NCI-H2107 treated with DMSO at 0.1 percent for 48 hours (cell line): ENCODE results near the gene SGSM2.

Source experiments
- DNase-seq: peaks from one replicate; lab custom pipeline; 2025; ENCODE audit not compliant: unreplicated experiment; lab: John Stamatoyannopoulos, UW

SGSM2 gene

DNA sequence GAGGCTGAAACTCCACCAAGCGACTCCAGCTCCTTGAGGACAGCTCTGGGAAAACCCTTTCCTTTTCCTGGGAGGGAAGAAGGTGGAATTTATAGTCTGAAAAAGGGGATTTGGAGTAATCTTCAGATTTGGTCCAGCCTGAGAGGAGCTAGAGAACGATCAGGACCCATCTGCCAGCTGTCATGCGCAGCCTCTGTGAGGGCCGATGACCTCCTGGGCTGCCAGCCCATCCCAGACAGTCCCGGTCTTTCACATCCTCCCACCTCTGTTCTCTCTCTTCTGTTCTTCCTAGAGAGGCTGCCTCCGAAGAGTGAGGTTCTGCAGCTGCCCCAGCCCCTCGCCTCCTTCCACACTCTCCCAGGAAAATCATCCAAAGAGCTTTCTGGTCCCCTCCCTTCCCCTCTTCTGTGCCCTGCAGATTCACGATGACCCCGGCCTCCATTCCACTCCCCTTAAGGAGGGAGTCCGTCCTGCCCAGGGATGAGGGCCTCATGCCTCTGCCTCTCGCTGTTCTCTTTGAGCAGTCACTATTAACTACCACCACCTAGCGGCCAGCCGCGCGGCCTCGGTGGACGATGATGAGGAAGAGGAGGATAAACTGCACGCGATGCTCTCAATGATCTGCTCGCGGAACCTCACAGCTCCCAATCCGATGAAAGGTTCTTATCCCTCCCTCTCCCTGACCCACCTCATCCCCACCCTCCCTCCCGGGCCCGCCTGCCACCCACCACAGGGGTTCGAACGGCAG, 29.6 kb downstream of the SGSM2 start:
- no peak for DNase-seq

DNA sequence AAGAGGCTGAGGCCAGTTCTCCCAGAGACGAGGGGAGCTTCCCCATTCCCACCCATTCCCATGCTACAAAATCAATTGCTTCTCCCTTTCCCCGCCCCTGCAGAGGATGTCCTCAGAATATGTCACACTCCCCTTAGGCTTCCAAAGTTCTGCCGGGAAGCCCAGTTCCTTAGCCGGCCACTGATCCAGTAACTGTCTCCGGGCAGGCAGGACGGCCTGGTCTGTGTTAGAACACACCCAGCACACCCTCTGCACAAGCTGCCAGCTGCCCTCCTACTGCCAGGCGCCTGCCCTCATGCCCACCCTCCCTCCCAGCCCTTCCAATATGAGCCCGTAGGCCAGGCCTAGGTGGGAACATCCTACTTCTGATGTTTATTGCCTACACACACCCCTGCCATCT, 31.1 kb downstream of the SGSM2 start:
- no peak for DNase-seq

DNA sequence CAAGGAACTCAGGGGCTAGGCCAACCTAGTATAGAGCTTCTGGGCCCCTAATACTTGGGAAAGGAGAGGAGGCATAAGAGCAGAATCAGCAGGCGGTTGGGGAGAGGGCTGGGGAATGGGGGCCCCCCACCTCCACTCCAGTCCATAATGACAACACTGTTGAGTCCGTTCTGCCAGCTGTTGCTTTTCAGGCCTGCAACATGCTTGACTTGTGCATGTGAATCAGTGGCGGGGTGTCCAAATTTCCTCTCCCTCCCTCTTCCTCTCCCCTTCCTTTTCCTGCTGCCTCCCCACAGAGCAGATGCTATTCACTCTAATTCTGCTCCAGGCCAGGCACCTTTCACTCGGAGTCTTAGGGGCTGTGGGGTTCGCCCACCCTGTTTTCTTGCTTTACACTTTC, 31.7 kb downstream of the SGSM2 start:
- no peak for DNase-seq

DNA sequence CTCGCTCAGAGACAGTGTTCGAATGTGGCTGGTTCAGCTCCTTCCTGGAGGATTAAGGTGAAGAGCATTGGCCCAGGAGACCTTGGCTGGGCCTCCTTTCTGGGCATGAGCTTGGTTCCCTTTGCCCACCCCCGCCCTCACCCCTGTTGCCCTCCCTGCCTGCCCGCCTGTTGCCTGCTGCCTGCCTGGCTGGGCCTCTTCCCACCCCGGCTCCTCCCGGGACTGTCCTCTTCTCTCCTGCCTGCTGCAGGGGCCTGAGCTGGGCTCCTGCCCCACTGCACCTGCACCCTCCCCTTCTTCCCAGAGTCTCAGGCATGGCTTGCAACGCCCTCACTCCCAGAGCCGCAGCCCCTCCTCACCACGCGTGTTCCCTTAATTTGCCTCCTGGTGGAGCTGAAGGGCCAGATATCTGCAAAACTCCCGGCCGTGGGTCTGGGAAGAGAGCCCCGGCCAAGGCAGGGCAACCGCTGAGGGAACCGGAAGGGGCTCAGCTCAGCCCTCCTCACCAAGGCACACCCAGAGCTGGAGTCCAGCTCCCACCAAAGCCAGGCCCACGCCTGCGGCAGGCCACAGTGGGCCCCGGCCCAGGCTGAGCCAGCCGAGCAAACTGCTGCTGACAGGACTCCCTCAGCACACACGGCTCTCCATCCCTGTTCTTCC, 32.4 kb downstream of the SGSM2 start:
- DNase-seq, result no peak

DNA sequence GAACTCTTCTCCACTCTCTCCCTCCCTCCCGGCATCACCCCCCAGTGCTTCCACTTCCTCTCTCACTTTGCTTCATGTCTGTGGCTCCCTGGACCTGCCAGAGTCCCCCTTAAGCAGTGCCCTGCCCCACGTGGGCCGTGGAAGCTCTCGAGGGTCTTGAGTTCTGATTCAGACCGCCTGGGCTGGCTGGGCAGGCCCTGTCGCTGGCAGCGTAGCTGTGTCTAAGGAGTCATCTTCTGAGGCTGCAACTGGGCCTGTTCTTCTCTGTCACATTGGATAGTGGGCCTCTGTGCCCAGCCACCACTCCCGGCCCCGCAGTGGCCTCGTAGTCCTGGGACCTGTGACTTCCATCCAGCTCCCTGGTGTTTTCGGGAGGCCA, 32.9 kb downstream of the SGSM2 start:
- DNase-seq, result no peak

DNA sequence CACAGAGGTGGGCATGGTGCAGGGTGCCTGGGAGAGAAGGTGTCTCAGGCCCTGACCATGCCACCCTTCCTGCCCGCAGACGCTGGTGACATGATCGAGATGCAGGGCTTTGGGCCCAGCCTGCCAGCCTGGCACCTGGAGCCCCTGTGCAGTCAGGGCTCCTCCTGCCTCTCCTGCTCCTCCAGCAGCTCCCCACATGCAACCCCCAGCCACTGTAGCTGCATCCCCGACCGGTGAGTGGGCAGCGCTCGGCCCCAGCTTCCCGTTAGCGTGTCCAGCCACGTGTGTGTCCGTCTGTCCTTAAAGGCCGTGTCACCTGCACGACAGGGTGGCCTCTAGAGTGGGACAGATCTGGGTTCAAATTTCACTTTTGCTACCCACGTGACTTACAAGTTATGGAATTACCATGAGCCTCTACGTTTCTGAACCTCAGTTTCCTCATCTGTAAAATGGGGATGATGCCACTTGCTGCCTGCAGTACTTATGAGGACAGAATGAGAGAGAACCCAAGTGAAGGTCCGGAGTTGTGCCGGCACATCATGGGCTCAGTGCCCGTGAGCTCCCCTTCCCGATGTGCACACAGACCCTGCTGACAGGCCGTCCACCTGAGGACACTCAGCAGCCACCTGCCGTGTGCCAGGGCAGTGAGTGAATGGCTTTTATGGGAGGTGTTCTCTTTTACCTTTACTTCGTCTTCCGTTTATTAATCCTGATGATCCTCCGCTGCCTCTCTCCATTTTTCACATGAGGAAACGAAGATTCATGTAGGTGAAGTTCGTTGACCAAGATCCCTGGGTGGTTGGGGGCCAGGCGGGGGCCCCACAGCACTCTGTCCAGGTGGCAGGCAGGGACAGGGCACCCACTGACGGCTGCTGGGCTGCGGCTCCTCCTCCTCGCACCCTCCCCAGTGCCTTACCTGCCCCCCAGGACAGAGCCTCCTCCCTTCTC, 34.2 kb downstream of the SGSM2 start:
- DNase-seq, result no peak

DNA sequence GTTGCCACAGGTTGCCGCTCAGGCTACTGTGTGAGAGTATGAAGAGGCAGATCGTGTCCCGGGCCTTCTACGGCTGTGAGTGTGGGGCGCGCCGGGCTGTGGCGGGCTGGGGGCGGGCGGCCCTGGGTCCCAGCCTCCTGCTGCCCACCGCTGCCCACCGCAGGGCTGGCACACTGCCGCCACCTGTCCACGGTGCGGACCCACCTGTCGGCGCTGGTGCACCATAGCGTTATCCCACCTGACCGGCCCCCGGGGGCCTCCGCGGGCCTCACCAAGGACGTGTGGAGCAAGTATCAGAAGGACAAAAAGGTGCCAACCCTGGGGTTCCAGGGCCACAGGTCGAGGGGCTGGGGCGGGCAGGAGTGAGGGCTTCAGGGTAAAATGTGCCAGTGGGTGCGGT, 34.9 kb downstream of the SGSM2 start:
- DNase-seq, result no peak

DNA sequence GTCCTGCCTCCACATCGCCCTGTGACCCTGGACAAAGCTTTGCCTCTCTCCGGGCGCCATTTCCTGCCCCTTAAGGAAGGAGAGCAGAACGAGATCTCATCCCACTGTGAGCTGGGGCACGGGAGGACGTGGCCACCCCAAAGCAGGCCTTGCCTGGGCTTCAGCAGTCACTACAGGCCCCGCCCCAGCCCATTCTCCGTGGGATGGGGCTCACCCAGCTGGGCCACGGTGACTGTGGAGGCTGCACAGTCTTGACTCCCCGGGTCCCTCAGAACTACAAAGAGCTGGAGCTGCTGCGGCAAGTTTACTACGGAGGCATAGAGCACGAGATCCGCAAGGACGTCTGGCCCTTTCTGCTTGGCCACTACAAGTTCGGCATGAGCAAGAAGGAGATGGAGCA, 35.4 kb downstream of the SGSM2 start:
- DNase-seq, result no peak

DNA sequence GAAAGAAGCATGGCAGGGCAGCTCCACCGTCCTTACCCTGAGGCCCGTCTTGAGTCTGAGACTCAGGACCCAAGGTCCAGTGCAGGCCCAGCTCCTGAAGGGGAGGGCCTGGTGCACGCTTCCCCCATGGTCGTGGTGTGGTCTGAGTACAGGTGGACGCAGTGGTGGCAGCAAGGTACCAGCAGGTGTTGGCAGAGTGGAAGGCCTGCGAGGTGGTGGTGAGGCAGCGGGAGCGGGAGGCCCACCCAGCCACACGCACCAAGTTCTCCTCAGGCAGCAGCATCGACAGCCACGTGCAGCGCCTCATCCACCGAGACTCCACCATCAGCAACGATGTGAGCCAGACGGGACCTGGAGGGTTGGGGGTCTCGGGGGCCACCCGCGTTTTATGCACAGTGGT, 35.9 kb downstream of the SGSM2 start:
- no peak for DNase-seq

DNA sequence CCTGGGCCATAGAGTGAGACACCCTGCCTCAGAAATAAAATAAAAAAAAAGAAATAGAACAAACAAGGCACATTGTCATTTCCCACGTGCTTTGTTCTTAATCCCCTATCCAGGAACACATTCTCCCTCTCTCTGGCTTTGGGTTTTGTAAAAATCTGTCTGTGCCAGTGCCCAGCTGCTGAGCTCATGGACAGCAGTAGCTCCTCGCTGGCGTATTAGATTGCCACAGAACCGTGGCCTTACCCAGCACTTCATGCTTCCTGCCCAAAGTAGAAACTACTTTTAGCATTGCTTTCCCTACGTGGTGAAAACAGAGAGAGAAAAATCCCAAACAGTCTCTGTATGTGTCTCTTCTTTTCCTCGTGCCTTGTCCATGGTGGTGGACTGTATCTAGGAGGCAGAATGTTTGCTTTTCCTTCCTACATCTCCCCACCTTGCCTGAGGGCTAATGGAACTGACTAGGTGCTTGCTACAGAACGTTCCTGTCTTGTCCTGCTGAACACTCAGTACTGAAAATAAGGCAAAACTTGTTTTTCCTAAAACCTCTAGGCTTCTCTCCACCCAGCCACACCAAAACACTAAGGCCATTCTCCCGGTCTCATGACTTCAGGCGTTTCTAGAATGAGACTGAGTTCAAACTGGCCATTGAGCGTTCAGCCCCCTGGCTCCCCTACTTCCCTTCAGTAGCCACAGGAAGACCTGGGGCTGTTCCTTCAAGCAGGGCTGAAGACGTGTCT, 37.4 kb downstream of the SGSM2 start:
- no peak for DNase-seq

DNA sequence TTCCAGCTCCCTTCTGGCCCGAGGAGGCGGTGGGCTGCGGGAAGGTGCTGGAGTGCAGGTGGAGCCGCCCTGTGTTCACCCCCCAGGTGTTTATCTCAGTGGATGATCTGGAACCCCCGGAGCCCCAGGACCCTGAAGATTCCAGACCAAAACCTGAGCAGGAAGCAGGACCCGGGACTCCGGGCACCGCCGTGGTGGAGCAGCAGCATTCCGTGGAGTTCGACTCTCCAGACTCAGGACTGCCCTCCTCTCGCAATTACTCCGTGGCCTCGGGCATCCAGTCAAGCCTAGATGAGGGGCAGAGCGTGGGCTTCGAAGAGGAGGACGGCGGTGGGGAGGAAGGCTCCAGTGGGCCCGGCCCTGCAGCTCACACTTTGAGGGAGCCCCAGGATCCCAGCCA, 38.1 kb downstream of the SGSM2 start:
- no peak for DNase-seq

DNA sequence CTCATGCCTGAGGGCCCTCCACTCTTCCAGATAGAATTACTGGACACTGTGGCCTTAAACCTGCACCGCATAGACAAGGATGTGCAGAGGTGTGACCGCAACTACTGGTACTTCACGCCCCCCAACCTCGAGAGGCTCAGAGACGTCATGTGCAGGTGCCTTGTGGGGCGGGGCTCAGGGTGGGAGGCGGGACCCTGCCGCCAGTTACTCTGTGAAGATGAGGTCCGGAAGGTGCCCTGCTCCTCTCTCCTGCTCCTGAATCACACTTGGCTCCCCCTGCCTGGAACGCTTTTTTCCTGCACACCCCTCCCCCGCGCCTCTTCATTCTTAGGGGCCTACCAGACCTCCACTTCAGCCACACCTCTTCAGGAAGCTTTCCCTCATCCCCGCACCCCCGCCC, 38.8 kb downstream of the SGSM2 start:
- no peak for DNase-seq

DNA sequence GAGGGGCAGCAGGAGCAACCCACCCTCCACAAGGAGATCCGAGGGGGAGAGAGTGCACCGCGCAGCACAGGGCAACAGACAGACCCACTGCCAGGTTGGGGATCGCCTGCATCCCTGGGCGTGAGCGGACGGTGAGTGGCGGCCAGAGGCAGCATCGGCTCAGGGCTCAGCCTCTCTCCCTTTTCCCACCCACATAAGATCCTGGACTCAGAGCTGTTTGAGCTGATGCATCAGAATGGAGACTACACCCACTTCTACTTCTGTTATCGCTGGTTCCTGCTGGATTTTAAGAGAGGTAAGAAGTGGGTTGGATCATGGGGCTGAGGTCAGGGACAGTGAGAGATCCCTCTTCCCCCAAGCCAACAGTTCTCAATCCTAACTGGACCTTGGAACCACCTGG, 40.4 kb downstream of the SGSM2 start:
- no peak for DNase-seq

DNA sequence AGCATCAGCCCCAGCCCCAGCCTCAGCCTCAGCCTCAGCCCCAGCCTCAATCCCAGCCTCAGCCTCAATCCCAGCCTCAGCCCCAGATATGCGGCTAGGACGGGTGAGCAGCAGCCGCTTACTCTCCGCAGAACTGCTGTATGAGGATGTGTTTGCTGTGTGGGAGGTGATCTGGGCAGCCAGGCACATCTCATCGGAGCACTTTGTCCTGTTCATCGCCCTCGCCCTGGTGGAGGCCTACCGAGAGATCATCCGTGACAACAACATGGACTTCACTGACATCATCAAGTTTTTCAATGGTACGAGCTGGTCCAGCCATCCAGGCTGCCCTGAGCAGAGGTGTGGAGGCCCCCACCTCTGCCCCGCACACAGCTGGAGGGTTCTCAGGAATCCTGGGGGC, 41.6 kb downstream of the SGSM2 start:
- no peak for DNase-seq

DNA sequence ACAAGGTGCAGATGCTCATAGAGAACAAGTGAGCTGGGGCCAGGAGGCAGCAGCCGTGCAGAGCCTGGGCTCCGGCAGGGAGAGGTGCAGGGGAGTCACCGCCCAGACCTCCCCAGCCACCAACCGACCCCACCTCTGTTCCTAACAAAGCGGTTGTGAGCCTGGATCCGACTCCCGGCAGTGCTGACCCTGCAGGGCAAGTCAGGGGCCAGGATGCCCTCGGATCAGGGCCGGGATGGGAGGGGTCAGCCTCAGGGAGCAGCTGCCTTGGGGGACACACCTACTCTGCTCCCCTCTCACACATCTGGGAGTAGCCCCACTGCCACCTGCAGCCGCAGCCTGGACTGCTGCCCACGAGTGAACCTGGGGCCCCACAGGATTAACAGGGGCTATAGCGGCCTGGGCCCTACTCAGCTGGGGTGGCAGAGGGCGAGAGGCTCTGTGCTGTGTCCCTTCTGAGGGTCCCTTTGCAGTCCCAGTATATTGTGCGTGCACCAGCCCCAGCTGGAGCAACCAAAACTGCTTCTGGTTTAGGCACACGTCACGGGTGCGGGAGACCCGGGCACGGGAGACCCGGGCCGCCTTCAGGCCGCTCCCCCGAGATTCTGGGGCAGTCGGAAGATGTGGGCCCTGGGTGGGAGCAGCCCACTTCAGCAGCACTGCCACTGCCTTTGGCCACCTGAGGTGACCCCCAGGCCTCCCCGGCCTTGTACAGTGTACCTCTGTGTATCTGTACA, 42.4 kb downstream of the SGSM2 start:
- DNase-seq, result no peak

DNA sequence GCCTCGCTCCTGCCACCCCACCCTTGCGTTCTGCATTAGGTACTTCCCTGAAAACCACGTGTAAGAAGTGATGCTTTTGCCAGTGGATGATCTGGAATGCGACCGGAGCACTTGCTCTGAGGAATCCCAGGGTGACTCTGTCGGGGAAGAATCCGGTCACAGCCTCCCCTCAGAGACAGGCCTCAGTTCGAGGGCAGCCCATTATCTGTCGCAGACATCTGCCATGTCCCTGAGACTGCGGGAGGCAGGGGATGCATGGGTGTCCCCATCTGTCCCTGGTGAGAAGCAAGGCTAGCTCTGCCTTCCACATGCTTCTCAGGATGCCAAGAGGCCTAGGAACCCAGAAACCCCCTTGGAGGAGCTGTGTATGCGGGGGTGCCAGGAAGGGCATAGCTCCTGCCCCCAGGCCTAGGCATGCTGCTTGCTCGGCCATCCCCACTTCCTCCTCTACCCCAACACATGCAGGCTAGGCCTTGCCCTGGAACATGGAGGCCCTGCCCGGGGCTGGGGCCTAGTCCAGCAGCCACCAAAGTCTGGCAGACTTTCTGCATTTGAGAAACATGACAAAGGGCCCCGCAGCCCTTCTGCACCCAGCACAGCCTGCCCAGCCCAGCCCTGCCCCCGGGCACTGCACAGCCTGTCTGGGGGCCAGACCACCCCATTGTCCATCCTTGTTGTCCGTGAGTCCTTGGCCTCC, 43.1 kb downstream of the SGSM2 start:
- no peak for DNase-seq

DNA sequence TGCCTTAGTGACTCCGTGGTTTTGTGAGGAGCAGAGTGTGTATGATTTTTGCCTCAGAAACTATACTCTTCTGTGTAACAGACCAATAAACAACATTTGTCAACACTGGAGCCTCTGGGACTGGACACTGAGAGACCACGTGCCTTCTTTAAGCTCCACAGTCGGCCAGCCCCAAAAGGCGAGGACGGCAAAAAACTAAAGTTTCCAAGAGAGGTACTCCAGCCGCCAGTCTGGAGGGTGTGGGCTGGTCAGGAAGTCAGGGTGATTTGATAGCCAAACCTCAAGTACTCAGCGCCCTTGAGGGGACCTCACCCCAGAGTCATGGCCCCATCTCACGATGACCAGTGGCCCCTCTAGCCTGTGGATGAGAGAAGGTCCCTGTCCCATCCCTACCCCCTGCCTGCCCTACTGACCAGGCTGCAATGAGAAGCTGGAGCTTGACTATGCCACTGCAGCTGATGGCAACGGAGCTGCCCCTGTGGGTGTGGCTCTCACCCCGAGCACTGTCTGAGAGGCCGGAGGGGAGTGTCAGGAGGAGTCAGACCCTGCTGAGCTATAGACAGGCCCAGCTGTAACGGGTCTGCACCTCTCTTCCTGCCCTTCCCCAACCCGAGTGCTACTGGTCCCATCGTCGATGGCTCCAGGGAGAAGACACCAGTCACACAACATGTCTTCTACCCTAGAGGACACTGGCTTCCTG, 43.8 kb downstream of the SGSM2 start:
- DNase-seq, result no peak

DNA sequence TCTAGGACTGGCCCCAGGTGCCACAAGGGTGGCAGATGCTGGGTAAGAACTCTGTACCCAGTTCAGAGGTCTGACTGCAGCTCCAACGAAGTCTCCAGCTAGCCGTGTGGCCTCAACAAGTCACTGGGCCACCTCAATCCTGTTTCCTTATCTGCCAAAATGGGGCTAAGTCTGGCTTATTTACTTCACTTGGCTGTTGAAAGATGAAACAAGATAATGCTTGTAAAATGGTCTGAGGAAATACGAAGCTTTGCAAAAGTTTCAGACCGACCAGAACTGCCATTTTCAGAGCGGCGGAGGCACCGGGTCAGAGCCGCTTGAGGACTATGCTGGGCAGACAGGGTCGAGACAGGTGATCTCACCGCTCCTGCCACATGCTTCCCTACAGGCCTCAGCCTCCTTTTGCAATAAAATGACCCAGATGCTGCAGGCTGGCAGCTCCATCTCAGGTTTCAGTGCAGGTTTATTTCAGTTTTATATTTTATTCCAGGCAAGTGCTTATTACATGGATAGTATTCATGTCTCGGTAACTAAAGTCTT, 46.4 kb downstream of the SGSM2 start:
- no peak for DNase-seq
